GM19463 (cell line): ENCODE data around the gene CNDP1.
"Not testable (repeated sequence)": the region's sequence is repeated elsewhere in the genome, so short reads cannot be mapped to it uniquely, and the experiment has no call there.

Experiments used
- ATAC-seq: cut with Tn5 transposase; IDR thresholded peaks from one replicate; pipeline ENCODE4 v1.9.1; 2021; ENCODE audit warnings: mild to moderate bottlenecking, moderate library complexity; ENCODE audit not compliant: unreplicated experiment

The CNDP1 gene

GRCh38 chr18:74534150-74534969 lies at the start of gene CNDP1:
CNDP1 (plus strand) TSS chr18:74534500; CDS start chr18:74534668, 168 bp downstream.
- ATAC-seq: no peak

DNA sequence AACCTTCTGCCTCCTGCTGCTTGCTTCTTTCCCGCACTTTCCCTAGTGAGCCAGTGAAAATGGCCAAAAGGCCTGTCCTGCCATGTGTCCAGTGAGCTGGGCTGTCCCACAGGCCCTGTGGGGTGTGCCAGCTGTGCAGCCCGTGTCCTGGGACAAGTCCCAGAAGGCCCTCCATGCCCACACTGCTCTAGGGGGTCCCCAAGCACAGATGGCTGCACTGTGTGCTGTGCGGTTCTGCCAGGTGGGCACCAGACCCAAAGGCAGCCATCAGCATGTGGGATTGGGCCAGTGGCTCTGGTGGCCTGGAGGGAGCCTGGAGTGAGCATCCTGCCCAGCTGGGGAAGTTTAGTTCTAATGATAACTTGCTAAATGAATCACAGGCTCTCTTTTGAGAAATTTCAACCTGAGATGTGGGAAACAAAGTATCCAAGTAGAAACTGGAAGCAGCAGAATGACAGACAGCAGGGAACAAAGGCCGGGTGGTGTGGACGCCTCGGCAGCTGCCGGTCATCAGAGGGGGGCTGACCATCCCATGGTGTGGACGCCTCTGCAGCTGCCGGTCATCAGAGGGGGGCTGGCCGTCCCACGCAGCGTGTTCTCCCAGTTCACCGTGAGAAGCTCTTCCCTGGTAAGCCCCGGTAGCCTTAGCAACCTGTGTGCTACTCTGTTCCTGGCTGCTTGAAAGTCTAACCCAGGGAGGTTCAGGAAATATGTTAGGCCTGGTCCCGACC lies 48.0 kb upstream of the CNDP1 start:
- no peak for ATAC-seq

DNA sequence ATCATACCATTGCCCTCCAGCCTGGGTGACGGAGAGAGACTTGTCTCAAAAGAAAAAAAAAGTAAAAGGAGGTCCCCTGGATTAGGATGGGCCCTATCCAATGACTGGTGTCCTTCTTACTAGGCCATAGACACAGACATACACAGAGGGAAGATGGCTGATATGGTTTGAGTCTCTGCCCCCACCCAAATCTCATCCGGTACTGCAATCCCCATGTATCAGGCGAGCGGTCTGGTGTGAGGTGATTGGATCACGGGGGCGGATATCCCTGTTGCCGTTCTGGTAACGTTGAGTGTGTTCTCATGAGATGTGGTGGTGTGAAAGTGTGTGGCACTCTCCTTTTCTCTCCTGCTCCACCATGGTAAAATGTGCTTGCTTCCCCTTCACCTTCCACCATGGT lies 45.9 kb upstream of the CNDP1 start:
- no peak for ATAC-seq

DNA sequence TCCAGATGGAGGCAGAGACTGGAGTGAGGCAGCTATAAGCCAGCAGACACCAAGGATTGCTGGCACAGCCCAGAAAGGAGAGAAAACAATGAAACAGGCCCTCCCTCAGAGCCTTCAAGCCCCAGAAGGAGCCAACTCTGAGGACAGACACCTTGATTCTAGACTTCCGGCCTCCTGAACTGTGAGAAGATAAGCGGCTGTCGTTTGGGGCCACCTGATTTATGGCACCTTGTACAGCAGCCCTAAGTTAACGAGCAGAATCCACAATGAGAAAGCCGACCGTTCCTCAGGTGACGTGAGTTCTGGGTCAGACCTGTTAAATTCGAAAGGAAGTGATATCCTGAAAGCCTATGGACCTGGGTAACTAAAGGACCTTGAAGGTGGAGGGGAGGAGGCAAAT lies 45.4 kb upstream of the CNDP1 start:
- no peak for ATAC-seq

- ATAC-seq: no peak
These were observed 44.6 kb upstream of the CNDP1 start for GRCh38 chr18:74489676-74490075.

- ATAC-seq: no peak
These were observed 42.0 kb upstream of the CNDP1 start for GRCh38 chr18:74492259-74492658.

- no peak for ATAC-seq
These were observed 40.6 kb upstream of the CNDP1 start for GRCh38 chr18:74493689-74494088.

- no peak for ATAC-seq
These were observed 39.8 kb upstream of the CNDP1 start for GRCh38 chr18:74494514-74494913.

- ATAC-seq: peak; percentile 69
These were observed 38.5 kb upstream of the CNDP1 start, which contains the start of gene CNDP2 for GRCh38 chr18:74495581-74496507. CNDP2 (plus strand) TSS chr18:74496363; CDS start chr18:74499974, 3,611 bp downstream.

- ATAC-seq: peak; percentile 28
These were observed 37.6 kb upstream of the CNDP1 start for GRCh38 chr18:74496508-74497323.

- no peak for ATAC-seq
These were observed 37.0 kb upstream of the CNDP1 start for GRCh38 chr18:74497324-74497676.

GRCh38 chr18:74497778-74498177 lies 36.5 kb upstream of the CNDP1 start:
- no peak for ATAC-seq

DNA sequence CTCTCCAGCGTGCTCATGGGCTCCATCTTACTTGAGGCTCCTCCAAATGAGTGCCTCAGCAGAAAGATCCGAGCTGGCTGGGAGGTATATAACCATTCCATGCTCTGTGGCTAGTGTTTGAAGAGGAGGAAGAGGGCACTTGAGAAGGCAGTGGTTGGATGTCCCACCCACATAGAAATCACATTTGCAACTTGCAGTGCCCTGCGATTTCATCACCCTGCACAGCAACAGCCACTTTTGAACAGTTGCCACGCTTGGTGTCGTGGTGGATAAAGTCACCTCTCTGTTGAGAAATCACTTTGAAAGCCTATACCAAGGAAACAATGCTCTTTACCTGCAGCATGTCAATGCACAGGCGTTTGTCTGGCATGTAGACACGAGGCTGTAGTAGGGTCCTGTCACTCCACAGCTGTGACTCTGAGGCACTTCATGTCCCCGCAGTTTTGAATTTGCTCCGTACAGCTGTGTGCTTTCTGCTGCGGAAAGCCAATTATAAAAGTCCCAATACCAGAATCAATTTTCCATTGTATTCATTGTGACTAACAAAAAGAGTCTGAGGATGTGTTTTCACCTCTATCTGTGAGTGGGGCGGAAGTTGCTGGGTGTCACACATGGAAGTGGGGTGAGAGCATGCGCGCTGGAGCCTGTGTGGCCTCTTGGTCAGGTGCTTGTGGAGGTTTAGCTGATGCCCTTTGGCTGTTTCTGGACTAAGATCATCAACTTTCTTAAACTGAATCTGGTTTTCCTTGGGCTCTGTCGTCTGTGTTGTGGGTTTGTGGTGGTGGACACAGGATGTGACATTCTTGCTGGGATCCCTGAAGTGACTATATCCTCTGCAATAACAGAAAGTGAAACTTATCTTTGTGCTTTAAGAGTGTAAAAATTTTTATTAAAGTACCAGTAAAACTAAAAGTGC lies 35.3 kb upstream of the CNDP1 start:
- ATAC-seq: peak; percentile 31

GRCh38 chr18:74499633-74500032 lies 34.7 kb upstream of the CNDP1 start:
- peak; percentile 32 for ATAC-seq

DNA sequence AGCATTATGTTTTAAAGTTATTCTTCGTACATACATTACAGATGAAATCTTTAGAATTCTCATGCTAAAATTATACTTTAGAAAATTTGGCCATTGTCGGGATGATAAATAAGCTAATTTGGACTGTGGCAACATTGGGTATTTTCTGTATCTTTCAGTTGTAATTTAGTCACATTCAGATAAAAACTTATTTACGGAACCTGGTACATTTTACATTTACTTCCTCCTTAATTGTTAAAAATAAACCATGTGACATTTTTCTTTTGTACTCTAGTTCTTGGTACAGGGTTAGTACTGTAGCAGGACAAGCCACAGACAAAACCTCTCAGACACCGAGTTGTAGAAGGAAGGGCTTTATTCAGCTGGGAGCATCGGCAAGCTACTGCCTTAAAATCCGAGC lies 33.9 kb upstream of the CNDP1 start:
- ATAC-seq: no peak

DNA sequence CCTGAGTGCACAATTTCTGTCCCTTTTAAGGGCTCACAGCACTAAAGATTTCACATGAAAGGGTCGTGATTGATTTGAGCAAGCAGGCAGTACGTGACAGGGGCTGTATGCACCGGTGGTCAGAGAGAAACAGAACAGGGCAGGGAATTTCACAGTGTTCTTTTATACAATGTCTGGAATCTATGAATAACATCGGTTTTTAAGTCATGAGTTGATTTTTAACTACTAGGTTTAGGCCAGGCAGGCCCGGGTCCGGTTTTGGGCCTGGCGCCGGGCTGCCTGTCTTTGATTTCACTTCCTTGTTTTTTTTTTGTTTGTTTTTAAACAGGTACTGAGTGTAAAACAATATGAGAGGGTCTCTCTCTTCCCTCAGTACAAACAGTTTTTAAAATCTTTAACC lies 33.5 kb upstream of the CNDP1 start:
- not testable (repeated sequence) for ATAC-seq

GRCh38 chr18:74501386-74501785 lies 32.9 kb upstream of the CNDP1 start:
- no peak for ATAC-seq

DNA sequence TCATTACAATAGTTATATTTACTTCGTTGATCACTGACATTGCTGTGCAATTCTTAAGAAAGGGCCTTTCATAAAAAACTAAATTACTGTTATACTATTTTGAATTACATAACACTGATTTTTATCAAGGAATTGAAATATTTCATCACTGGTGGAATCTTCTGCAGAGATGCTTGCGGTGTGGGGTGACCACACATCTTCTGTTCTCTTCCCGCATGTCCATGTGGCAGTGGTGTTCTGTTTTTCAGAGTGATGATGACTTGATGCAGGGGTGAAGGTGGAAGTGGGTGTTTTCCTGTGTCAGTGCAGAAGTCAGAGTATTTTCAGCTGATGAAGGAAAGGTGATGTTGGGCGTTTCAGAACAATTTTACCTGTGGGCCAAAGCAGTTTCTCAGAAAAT lies 31.2 kb upstream of the CNDP1 start:
- no peak for ATAC-seq

- ATAC-seq: no peak
These were observed 28.5 kb upstream of the CNDP1 start for GRCh38 chr18:74505776-74506175.
